HepG2 (cell line): Measurements from ENCODE around the gene C16orf89. TPM values are rescaled to one million over a fixed set of nuclear protein-coding genes. Genes with fewer than 3 reads are reported as not detected.

Experiments
- ATAC-seq: fragments of 200-7000 bp; cut with Tn5 transposase; 3 replicates; pipeline ENCODE4 v1.9.1; 2020; ENCODE audit warnings: mild to moderate bottlenecking, moderate library complexity
- BruUV-seq: library from RNA; stranded (reverse); fragments of 400-500 nt; replicated peaks from 2 replicates; lab custom pipeline; 2021; lab: Mats Ljungman, UMichigan
- CTCF ChIA-PET: fragments of 300-600 bp; formaldehyde crosslinking; extraction: SDS; loops from one replicate; lab custom pipeline; 2021; ENCODE audit warnings: low total read pairs, inconsistent platforms, low intra/inter-chr PET ratio; lab: Yijun Ruan, JAX
- POLR2A ChIA-PET: fragments of 350-600 bp; sonication (Branson Sonifier 250); formaldehyde crosslinking; loops from one replicate; lab custom pipeline; 2020; ENCODE audit warnings: antibody characterized with exemption, inconsistent platforms; lab: Yijun Ruan, JAX
- DNase-seq: peaks from one replicate; pipeline ENCODE4 v3.0.0-alpha.2; 2015; ENCODE audit warnings: low spot score
- FAIRE-seq: peaks from 3 replicates; lab custom pipeline; 2011; peaks lifted over from hg19 to GRCh38; lab: Jason Lieb, UNC
- H2AFZ ChIP-seq: one replicate; pipeline ENCODE4 v1.6.1; 2011; ENCODE audit warnings: low read length, inconsistent platforms
- H3K27ac ChIP-seq: fragments of 300-600 bp; 3 replicates; pipeline ENCODE4 v1.8.0; 2011; ENCODE audit warnings: mixed run types, mild to moderate bottlenecking, mixed read lengths, low read length, inconsistent platforms; ENCODE audit not compliant: insufficient read depth; ENCODE audit errors: extremely low read length
- H3K27me3 ChIP-seq, 2 experiments: fragments of 200-600 bp in 1 of 2; 2 replicates in 1 of 2; 3 replicates in 1 of 2; pipeline versions ENCODE4 v1.6.0 to v1.8.0; 2011; ENCODE audit warnings: low read length in 2 of 2, mild to moderate bottlenecking in 2 of 2, moderate library complexity in 2 of 2, inconsistent platforms in 1 of 2; ENCODE audit not compliant: insufficient read depth in 2 of 2, control insufficient read depth in 1 of 2
- H3K36me3 ChIP-seq, 2 experiments: fragments of 200-600 bp in 1 of 2; replicated peaks in 1 of 2; 2 replicates in 1 of 2; 3 replicates in 1 of 2; pipeline versions ENCODE4 v1.5.1 to v1.8.0; 2011; ENCODE audit warnings: low read length in 2 of 2, inconsistent platforms in 1 of 2; ENCODE audit not compliant: insufficient read depth in 2 of 2, control insufficient read depth in 1 of 2
- H3K4me1 ChIP-seq: 2 replicates; pipeline ENCODE4 v1.5.1; 2012; ENCODE audit warnings: low read length, inconsistent platforms; ENCODE audit not compliant: insufficient read depth
- H3K4me2 ChIP-seq: 2 replicates; pipeline ENCODE4 v1.6.0; 2011; ENCODE audit warnings: low read depth, low read length, inconsistent platforms
- H3K4me3 ChIP-seq, 3 experiments: fragments of 200-600 bp in 1 of 3; sonication (generic), shearing (Covaris generic) in 1 of 3; replicated peaks in 1 of 3; 2 replicates each; pipeline ENCODE4 v1.5.1; 2011 to 2016; ENCODE audit warnings: low read length in 3 of 3, inconsistent platforms in 2 of 3, low read depth in 2 of 3, mild to moderate bottlenecking in 2 of 3, control low read depth in 1 of 3, mixed read lengths in 1 of 3; ENCODE audit not compliant: insufficient read depth in 1 of 3
- H3K79me2 ChIP-seq: one replicate; pipeline ENCODE4 v1.6.1; 2011; ENCODE audit warnings: low read length, inconsistent platforms; ENCODE audit not compliant: insufficient read depth
- H3K9ac ChIP-seq: 2 replicates; pipeline ENCODE4 v1.6.0; 2011; ENCODE audit warnings: mild to moderate bottlenecking, low read depth, low read length, inconsistent platforms; ENCODE audit not compliant: insufficient read depth
- H3K9me3 ChIP-seq: 2 replicates; pipeline ENCODE4 v1.5.1; 2012; ENCODE audit warnings: mild to moderate bottlenecking, low read length
- H4K20me1 ChIP-seq: 2 replicates; pipeline ENCODE4 v1.6.0; 2011; ENCODE audit warnings: inconsistent platforms, mild to moderate bottlenecking, low read length, moderate library complexity; ENCODE audit not compliant: insufficient read depth
- KDM1A ChIP-seq: IDR thresholded peaks from 2 replicates; pipeline ENCODE4 v1.6.1; 2016; ENCODE audit warnings: missing compliant biosample characterization
- KDM5A ChIP-seq: fragments of 200-600 bp; sonication (generic); IDR thresholded peaks from 2 replicates; pipeline ENCODE4 v1.7.0; 2018; ENCODE audit warnings: antibody characterized with exemption, mild to moderate bottlenecking, low read length, borderline replicate concordance
- KDM5B ChIP-seq: sonication (generic); formaldehyde crosslinking; IDR thresholded peaks from 2 replicates; pipeline ENCODE4 v1.4.0; 2020; ENCODE audit warnings: missing genetic modification reagents, mild to moderate bottlenecking, borderline replicate concordance
- MIER3 ChIP-seq: IDR thresholded peaks from 2 replicates; pipeline ENCODE4 v1.6.1; 2016; ENCODE audit warnings: missing compliant biosample characterization, borderline replicate concordance
- MTF2 ChIP-seq: sonication (generic); formaldehyde crosslinking; IDR thresholded peaks from 2 replicates; pipeline ENCODE4 v1.5.0; 2020; ENCODE audit warnings: missing genetic modification reagents, borderline replicate concordance
- NKX3-1 ChIP-seq: sonication (generic); formaldehyde crosslinking; IDR thresholded peaks from 2 replicates; pipeline ENCODE4 v1.5.0; 2020; ENCODE audit warnings: missing genetic modification reagents
- TBX2 ChIP-seq: sonication (generic); formaldehyde crosslinking; IDR thresholded peaks from 2 replicates; pipeline ENCODE4 v1.5.0; 2020; ENCODE audit warnings: missing genetic modification reagents, mild to moderate bottlenecking, borderline replicate concordance
- ZNF232 ChIP-seq: sonication (generic); formaldehyde crosslinking; IDR thresholded peaks from 2 replicates; pipeline ENCODE4 v1.4.0; 2020; ENCODE audit warnings: missing genetic modification reagents, borderline replicate concordance
- ZNF264 ChIP-seq: sonication (generic); formaldehyde crosslinking; IDR thresholded peaks from 2 replicates; pipeline ENCODE4 v1.4.0; 2020; ENCODE audit warnings: missing genetic modification reagents
- ZNF292 ChIP-seq: sonication (generic); formaldehyde crosslinking; IDR thresholded peaks from 2 replicates; pipeline ENCODE4 v1.8.1; 2022; ENCODE audit warnings: mild to moderate bottlenecking, low read depth, missing genetic modification reagents, borderline replicate concordance
- ZNF460 ChIP-seq: sonication (generic); formaldehyde crosslinking; IDR thresholded peaks from 2 replicates; pipeline ENCODE4 v1.5.1; 2020; ENCODE audit warnings: missing genetic modification reagents, mild to moderate bottlenecking, borderline replicate concordance
- ZNF713 ChIP-seq: sonication (generic); formaldehyde crosslinking; IDR thresholded peaks from 2 replicates; pipeline ENCODE4 v1.4.0; 2020; ENCODE audit warnings: mild to moderate bottlenecking, missing genetic modification reagents
- WGBS: methylation state at CpG from one replicate; pipeline ENCODE4 v1.1.6; 2017; ENCODE audit warnings: low lambda C conversion rate; 5-methylcytosine and 5-hydroxymethylcytosine counted together
- in situ Hi-C: cut with HindIII; loops from 2 replicates; pipeline ENCODE4 v1.10.0; 2017; ENCODE audit warnings: low pct_unique_long_range_greater_than_20kb; ENCODE audit not compliant: extremely low pct_ligation_motif_present
- intact Hi-C: fragments of 100-400 bp; cut with micrococcal nuclease; formaldehyde crosslinking; loops from one replicate; pipeline ENCODE4 v1.10.0; 2022; ENCODE audit not compliant: unreplicated experiment
- polyA plus RNA-seq, 8 experiments: library from polyadenylated mRNA; depleted of rRNA in 3 of 8; stranded (reverse) in 7 of 8; unstranded in 1 of 8; fragments of >200 nt; fragmentation: Illumina TruSeq in 4 of 8; extraction: Trizol in 4 of 8; gene quantifications; 2 replicates each; pipeline versions ENCODE4 v1.2.1 to v1.2.3, GENCODE V29; 2011 to 2016; ENCODE audit warnings: low read depth in 4 of 8, missing spikeins in 1 of 8, mixed read lengths in 1 of 8; ENCODE audit not compliant: insufficient read depth in 1 of 8
- total RNA-seq, 5 experiments: library from RNA; depleted of rRNA; stranded (reverse); fragments of >200 nt; fragmentation: Illumina TruSeq; extraction: Trizol; gene quantifications; 2 replicates each; pipeline ENCODE4 v1.2.3, GENCODE V29; 2016; ENCODE audit warnings: low read depth in 1 of 5
- TF ChIP-seq, protein P1 (sequence below): sonication (generic); formaldehyde crosslinking; IDR thresholded peaks from 2 replicates; pipeline ENCODE4 v1.4.0; 2020; ENCODE audit warnings: missing genetic modification reagents
- TF ChIP-seq, protein P2 (sequence below), 2 experiments: sonication (generic) in 1 of 2; formaldehyde crosslinking in 1 of 2; IDR thresholded peaks; 2 replicates each; pipeline versions ENCODE4 v1.4.0 to v1.6.1; 2018 to 2020; ENCODE audit warnings: missing genetic modification reagents in 2 of 2, borderline replicate concordance in 1 of 2, low read depth in 1 of 2, mild to moderate bottlenecking in 1 of 2, missing biosample characterization in 1 of 2
- TF ChIP-seq, protein P3 (sequence below): IDR thresholded peaks from 2 replicates; pipeline ENCODE4 v1.6.1; 2012; ENCODE audit warnings: low read depth, low read length, improper control_type of control experiment

Gene C16orf89
- total and polyA plus RNA-seq, 2 of the 13 experiments (the other 11 are each of a cell fraction or from before 2014, with no cell fraction given) = 1.9 to 3.4 TPM

DNA sequence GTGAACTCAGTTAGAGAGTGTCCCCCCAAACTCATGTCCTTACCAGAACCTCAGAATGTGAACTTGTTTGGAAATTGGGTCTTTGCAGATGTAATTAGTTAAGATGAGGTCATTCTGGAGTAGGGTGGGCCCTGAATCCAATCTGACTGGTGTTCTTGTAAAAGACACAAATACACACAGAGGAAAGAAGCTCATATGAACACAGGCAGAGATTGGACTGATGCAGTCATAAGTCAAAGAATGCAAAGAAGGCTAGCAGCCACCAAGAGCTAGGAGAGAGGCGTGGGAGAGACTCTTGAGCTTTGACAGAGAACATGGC is 29.9 kb downstream of the C16orf89 start:
- peak; percentile 22 for ATAC-seq
- Histone ChIP-seq H3K36me3 (peaks cover 0 to 6% of the 10 kb centered on the region in 2 experiments; a peak in 1 of 5 replicates), H3K27ac (peak overlapping the region; percentile 98), H3K27me3 (no peaks in the 10 kb centered on the region; a peak in 1 of 5 replicates), H3K9me3 (no peaks in the 10 kb centered on the region), H3K79me2 (peaks cover 14% of the 10 kb centered on the region), H4K20me1 (no peaks in the 10 kb centered on the region), H3K4me3 (peak overlapping the region; percentile 32 to 91 (median 43)), H3K4me2 (peak overlapping the region; percentile 94), H2AFZ (peak overlapping the region; percentile 8), H3K4me1 (peaks cover 63% of the 10 kb centered on the region), H3K9ac (peak overlapping the region; percentile 94)
- no peak for DNase-seq
- FAIRE-seq = no peak
- 15% methylated on average over 1 of the region's 1 CpG for WGBS
- in situ Hi-C loops = no loop called here
- POLR2A ChIA-PET = interaction anchor here (1.0 to 4.4 kb wide), 10 partner anchors 29 to 233 kb away, joined by 3 to 27 read pairs (median 9); partner anchors contain the start of genes ALG1, EEF2KMT, PPL and ROGDI
- CTCF ChIA-PET = no interaction called here
- no TSS peak for BruUV-seq
- intact Hi-C loops = loop anchor here (2.0 to 5.0 kb wide), 3 partner anchors 21 to 61 kb away; partner anchors contain the start of genes ALG1 and EEF2KMT
- 0 out of 2 replicates have a peak, but pooled peaks have one; percentile 5 for TF ChIP-seq MIER3 (CRISPR knock-in tag)
- 0 out of 2 replicates have a peak, but pooled peaks have one; percentile 56 for TF ChIP-seq ZNF232 (CRISPR knock-in tag)
- no peak; the same call in 1 of the 2 replicates for TF ChIP-seq KDM5A
- TF ChIP-seq, protein P1, sequence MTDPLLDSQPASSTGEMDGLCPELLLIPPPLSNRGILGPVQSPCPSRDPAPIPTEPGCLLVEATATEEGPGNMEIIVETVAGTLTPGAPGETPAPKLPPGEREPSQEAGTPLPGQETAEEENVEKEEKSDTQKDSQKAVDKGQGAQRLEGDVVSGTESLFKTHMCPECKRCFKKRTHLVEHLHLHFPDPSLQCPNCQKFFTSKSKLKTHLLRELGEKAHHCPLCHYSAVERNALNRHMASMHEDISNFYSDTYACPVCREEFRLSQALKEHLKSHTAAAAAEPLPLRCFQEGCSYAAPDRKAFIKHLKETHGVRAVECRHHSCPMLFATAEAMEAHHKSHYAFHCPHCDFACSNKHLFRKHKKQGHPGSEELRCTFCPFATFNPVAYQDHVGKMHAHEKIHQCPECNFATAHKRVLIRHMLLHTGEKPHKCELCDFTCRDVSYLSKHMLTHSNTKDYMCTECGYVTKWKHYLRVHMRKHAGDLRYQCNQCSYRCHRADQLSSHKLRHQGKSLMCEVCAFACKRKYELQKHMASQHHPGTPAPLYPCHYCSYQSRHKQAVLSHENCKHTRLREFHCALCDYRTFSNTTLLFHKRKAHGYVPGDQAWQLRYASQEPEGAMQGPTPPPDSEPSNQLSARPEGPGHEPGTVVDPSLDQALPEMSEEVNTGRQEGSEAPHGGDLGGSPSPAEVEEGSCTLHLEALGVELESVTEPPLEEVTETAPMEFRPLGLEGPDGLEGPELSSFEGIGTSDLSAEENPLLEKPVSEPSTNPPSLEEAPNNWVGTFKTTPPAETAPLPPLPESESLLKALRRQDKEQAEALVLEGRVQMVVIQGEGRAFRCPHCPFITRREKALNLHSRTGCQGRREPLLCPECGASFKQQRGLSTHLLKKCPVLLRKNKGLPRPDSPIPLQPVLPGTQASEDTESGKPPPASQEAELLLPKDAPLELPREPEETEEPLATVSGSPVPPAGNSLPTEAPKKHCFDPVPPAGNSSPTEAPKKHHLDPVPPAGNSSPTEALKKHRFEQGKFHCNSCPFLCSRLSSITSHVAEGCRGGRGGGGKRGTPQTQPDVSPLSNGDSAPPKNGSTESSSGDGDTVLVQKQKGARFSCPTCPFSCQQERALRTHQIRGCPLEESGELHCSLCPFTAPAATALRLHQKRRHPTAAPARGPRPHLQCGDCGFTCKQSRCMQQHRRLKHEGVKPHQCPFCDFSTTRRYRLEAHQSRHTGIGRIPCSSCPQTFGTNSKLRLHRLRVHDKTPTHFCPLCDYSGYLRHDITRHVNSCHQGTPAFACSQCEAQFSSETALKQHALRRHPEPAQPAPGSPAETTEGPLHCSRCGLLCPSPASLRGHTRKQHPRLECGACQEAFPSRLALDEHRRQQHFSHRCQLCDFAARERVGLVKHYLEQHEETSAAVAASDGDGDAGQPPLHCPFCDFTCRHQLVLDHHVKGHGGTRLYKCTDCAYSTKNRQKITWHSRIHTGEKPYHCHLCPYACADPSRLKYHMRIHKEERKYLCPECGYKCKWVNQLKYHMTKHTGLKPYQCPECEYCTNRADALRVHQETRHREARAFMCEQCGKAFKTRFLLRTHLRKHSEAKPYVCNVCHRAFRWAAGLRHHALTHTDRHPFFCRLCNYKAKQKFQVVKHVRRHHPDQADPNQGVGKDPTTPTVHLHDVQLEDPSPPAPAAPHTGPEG (CRISPR knock-in tag) = no peak
- TF ChIP-seq, protein P2, sequence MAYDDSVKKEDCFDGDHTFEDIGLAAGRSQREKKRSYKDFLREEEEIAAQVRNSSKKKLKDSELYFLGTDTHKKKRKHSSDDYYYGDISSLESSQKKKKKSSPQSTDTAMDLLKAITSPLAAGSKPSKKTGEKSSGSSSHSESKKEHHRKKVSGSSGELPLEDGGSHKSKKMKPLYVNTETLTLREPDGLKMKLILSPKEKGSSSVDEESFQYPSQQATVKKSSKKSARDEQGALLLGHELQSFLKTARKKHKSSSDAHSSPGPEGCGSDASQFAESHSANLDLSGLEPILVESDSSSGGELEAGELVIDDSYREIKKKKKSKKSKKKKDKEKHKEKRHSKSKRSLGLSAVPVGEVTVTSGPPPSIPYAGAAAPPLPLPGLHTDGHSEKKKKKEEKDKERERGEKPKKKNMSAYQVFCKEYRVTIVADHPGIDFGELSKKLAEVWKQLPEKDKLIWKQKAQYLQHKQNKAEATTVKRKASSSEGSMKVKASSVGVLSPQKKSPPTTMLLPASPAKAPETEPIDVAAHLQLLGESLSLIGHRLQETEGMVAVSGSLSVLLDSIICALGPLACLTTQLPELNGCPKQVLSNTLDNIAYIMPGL (CRISPR knock-in tag; IDR thresholded peaks at IDR 0.05; ENCODE audit: borderline replicate concordance in 1 of 2, low read depth in 1 of 2) = no peak
- TF ChIP-seq ZNF460 (CRISPR knock-in tag) = no peak
- no peak for TF ChIP-seq ZNF292 (CRISPR knock-in tag)
- TF ChIP-seq, protein P3, sequence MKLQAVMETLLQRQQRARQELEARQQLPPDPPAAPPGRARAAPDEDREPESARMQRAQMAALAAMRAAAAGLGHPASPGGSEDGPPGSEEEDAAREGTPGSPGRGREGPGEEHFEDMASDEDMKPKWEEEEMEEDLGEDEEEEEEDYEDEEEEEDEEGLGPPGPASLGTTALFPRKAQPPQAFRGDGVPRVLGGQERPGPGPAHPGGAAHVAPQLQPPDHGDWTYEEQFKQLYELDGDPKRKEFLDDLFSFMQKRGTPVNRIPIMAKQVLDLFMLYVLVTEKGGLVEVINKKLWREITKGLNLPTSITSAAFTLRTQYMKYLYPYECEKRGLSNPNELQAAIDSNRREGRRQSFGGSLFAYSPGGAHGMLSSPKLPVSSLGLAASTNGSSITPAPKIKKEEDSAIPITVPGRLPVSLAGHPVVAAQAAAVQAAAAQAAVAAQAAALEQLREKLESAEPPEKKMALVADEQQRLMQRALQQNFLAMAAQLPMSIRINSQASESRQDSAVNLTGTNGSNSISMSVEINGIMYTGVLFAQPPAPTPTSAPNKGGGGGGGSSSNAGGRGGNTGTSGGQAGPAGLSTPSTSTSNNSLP = no peak
- TF ChIP-seq ZNF713 = 0 out of 2 replicates have a peak, but pooled peaks have one; percentile 34
- TF ChIP-seq ZNF264 (CRISPR knock-in tag) = no peak
- peak; percentile 13; the same call in 1 of the 2 replicates for TF ChIP-seq KDM5B
- TF ChIP-seq MTF2 (CRISPR knock-in tag) = no peak
- TF ChIP-seq TBX2 (CRISPR knock-in tag) = no peak
- peak; percentile 15; the same call in 1 of the 2 replicates for TF ChIP-seq NKX3-1 (CRISPR knock-in tag)
- TF ChIP-seq KDM1A (CRISPR knock-in tag) = 0 out of 2 replicates have a peak, but pooled peaks have one; percentile 17
